GM12874 (cell line): ENCODE measurements around the gene ASPA.

ENCODE experiments used
- CTCF ChIP-seq: IDR thresholded peaks from 2 replicates; pipeline ENCODE4 v1.5.1; 2011; ENCODE audit warnings: low read depth, mild to moderate bottlenecking, control low read depth, low read length, moderate library complexity; ENCODE audit not compliant: insufficient read depth

ASPA gene

DNA sequence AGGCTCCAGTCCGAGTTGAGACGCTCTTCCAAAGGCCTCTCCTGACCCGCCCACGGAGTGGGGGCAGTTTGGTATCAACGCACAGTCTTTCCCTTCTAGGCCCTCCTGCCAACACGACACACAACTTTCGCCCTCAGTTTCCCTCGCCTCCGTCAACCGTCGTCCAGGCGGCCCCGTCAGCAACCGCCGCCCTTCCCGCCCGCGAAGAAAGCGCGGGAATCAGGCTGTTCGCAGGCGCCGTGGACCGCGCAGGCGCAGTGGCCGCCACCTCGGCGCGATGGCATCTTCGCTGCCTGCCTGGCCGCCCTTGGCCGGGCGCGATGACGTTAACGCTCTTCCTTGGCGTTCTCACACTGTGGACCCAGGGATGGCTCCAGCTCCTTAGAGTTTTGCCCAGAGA, 4.2 kb upstream of the ASPA start, which contains the start of gene SPATA22:
TSS of gene SPATA22 (minus strand) at position 221 of the 400 bp plus-strand sequence. CDS start 2,494 bp downstream, outside the sequence.
- TF ChIP-seq CTCF, result no peak

DNA sequence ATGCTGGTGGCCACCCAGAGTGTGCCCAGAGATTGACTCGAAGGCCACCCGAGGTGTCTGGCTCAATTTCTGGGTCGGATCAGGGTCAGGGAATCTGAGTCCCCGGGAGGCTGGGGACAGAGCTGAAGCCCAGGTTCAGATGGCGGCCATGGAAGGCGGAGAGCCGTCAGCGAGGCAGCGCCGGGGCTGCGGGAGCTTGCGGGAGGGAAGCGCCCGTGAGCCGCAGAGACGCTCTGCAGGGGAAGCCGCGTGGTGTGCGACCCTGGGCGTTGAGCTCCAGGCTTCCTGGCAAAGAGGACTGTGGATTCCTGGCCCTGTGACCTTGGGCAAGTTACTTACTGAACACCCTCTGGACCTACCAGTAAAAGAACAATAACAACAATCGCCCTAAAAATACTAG, 3.7 kb upstream of the ASPA start:
- no peak for TF ChIP-seq CTCF

DNA sequence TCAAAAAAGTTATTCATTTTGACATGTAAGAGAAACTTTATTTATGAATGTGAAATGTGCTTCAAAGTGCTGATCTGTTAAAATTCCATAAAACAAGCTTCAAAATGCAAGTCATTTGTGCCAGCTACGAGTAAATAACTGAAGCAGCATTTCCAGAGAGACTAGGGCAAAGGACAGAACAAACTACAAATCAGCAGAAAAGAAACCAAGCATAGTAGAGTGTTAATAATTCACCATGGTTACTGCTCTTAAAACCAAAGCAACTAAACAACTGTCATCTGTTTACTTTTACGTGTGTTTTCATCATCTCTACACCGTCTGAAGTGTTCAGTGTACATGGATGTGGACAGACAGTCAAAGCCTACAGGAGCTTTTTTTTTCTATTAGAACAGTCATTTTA, 1.6 kb upstream of the ASPA start:
- TF ChIP-seq CTCF, result no peak

DNA sequence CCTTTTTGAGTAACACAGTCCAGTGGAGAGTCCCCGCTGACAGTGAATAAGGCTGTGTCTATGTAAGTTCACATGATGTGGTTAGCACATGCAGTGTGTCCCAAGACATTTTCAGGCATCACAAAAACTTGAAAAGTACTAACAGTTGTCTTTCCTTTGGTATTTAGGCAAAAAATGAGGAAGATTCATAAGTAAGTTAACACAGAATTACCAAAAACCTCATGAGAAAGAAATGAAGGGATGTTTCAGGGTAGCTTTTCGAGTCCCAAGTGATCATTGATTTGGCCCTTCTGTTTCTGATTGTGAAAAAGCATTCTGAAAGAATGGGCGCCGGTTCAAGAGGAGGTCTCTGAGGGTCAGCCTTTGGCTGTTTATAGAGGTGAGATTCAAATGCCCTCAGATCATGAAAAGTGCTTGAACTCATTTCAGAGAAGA, 529 bp upstream of the ASPA start:
- TF ChIP-seq CTCF, result no peak

GRCh38 chr17:3479988-3480387, 4.2 kb downstream of the ASPA start:
- TF ChIP-seq CTCF, result no peak

DNA sequence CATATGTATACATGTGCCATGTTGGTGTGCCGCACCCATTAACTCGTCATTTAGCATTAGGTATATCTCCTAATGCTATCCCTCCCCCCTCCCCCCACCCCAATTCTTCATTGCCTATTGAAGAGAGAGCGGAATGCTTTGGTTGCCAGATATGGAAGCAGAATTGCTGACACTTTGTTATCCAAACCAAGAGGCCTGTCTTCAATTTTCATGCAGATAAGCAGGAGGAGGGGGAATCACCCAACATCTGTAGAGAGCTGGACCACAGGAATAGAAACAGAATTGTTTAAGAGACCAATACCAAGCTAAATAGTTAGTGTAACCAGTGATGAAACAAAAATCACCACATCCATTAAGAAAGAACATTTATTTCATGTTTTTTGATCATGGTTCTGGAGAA, 7.1 kb downstream of the ASPA start:
- no peak for TF ChIP-seq CTCF

GRCh38 chr17:3485481-3486068, 9.8 kb downstream of the ASPA start:
- TF ChIP-seq CTCF, result no peak
